HG03354 (cell line): ENCODE results near the gene GRSF1.
"Not testable (repeated sequence)": the region's sequence is repeated elsewhere in the genome, so short reads cannot be mapped to it uniquely, and the experiment has no call there.

Experiments used
- ATAC-seq: cut with Tn5 transposase; IDR thresholded peaks from one replicate; pipeline ENCODE4 v1.9.1; 2021; ENCODE audit warnings: mild to moderate bottlenecking; ENCODE audit not compliant: unreplicated experiment, poor library complexity, severe bottlenecking

The GRSF1 gene

GRCh38 chr4:70838204-70838603 is 1.5 kb downstream of the GRSF1 start:
- no peak for ATAC-seq

GRCh38 chr4:70836081-70836480 is 3.6 kb downstream of the GRSF1 start:
- ATAC-seq, result no peak

DNA sequence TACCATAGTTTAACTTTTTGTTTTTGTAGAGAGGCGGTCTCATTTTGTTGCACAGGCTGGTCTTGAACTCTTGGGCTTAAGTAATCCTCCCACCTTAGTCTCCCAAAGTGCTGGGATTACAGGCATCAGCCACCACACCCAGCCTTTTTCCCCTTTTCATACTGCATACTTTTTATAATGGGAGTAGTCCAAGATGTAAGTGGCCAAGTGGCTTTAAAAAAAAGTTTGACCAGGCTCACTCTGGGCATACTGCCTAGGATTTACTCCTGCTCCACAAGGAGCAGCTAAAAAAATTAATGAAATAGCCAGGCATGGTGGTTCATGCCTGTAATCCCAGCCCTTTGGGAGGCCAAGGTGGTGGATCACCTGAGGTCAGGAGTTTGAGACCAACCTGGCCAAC is 6.0 kb downstream of the GRSF1 start:
- no peak for ATAC-seq

- ATAC-seq, result no peak
These were observed 8.4 kb downstream of the GRSF1 start for GRCh38 chr4:70831293-70831692.

DNA sequence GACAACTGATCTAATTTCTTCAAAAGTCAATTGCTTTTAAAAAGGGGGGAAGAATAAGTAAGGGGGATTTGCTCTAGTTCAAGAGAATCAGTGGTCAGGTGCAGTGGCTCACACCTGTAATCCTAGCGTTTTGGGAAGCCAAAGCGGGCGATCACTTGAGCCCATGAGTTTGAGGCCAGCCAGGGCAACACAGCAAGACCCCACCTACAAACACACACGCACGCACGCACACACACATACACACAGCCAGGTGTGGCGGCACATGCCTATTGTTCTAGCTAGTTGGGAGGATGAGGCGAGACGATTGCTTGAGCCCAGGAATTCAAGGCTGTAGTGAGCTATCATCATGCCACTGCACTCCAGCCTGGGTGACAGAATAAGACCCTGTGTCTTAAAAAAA is 9.6 kb downstream of the GRSF1 start:
- no peak for ATAC-seq

GRCh38 chr4:70829492-70829891 is 10.2 kb downstream of the GRSF1 start:
- ATAC-seq, result no peak

GRCh38 chr4:70829015-70829414 is 10.7 kb downstream of the GRSF1 start:
- ATAC-seq, result no peak

GRCh38 chr4:70818921-70819320 is 20.8 kb downstream of the GRSF1 start:
- ATAC-seq, result no peak

DNA sequence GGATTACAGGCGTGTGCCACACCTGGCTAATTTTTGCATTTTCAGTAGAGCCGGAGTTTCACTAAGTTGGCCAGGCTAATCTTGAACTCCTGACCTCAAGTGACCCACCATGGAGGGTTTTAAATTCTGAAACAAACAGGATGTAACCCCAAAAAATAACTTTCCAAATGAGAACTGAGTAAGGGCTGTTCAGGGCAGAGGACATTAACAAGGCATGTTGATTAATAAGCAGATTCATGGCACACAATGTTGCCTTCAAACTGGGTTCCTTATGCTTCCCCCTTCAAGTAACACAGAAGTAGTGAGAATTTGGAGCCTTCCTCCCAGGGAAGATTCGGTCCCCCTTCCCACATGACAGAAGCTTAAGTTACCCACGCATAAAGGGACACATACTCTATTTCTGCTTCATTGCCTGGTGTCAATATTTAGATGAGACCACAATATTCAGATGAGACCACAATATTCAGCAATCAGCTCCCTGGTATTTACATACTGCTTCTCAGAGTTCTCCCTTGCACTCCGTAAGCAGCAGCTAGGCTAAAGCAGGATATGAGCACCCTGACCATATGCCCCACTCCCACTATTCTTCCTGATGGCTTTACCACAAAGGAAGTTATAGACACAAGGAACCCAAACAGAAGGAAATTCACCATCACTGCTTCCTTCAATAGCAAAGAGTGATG is 21.4 kb downstream of the GRSF1 start:
- ATAC-seq, result peak; percentile 68

GRCh38 chr4:70816894-70817293 is 22.8 kb downstream of the GRSF1 start:
- no peak for ATAC-seq

- no peak for ATAC-seq
These were observed 24.3 kb downstream of the GRSF1 start for GRCh38 chr4:70815370-70815769.

- no peak for ATAC-seq
These were observed 31.5 kb downstream of the GRSF1 start for GRCh38 chr4:70808151-70808550.

- ATAC-seq, result no peak
These were observed 36.6 kb downstream of the GRSF1 start for GRCh38 chr4:70802928-70803580.

DNA sequence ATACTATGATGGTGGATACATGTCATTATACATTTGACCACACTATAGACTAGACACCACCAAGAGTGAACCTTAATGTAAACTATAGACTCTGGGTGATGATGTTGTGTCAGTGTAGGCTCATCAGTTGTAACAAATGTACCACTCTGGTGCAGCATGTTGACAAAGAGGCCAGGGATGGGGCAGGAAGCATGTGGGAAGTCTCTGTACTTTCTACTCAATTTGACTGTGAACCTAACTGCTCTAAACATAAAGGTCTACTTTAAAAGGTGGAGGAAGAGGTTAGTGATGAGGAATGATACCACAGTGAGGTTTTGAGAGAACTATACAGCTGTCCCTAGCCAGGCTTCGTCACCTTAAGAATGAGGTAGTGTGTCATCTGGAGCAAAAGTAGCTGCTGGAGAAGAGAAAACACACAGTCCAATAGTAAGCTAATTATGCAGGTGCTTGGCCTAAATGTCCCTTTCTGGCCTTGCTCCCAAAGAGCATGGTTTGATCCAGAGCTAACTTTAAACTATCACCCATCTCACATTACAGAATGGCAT is 38.4 kb downstream of the GRSF1 start:
- ATAC-seq, result peak; percentile 61

- no peak for ATAC-seq
These were observed 46.1 kb downstream of the GRSF1 start for GRCh38 chr4:70793626-70794025.

DNA sequence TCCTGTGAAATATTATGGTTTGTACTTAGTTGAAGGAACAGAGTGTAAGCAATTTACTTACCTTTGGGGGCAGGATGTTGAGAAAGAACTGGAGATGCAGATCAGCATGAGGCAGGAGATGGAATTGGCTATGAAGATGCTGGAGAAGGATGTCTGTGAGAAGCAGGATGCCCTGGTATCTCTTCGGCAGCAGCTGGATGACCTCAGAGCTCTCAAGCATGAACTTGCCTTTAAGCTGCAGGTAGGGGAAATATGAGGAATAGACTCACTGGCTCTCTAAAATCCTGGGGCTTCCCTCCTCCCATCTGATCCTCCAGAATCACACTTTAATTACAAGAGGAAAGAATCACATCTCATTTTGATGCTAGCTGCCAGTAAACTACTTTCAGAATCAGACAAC is 51.0 kb downstream of the GRSF1 start:
- no peak for ATAC-seq

DNA sequence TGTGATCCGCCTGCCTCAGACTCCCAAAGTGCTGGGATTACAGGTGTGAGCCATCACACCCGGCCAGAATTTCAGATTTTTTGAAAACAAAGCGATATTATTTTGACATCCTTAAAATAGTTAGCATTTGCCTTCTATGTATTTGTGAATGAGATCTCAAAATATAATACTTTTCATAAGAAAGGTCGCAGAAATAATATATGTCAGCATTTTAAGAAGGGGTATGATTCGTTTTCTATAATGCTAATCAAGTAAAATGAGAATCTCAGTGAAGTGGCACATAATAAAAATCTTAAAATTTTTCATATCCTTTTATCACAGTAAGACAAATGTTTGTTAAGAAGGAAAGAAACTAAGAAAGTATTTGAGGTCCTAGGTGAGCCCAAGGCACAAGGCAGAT is 52.2 kb downstream of the GRSF1 start:
- ATAC-seq, result no peak

DNA sequence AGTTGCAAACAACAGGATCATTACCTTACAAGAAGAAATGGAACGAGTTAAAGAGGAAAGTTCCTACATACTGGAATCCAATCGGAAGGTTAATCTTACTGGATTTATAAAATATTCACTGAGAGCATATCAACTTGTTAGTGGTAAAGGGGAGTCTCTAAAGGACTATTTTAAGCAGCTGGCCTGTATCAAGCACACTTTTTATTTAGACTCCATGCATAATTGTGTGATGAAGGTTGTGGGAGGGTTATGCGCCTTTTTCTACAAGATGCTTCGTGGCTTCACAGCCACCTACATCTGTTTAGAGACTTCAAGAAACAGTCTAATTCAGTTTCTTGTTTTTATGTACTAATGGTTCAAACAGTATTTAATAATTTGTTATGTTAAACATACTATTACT is 56.6 kb downstream of the GRSF1 start:
- no peak for ATAC-seq

- no peak for ATAC-seq
These were observed 60.7 kb downstream of the GRSF1 start for GRCh38 chr4:70778888-70779422.

DNA sequence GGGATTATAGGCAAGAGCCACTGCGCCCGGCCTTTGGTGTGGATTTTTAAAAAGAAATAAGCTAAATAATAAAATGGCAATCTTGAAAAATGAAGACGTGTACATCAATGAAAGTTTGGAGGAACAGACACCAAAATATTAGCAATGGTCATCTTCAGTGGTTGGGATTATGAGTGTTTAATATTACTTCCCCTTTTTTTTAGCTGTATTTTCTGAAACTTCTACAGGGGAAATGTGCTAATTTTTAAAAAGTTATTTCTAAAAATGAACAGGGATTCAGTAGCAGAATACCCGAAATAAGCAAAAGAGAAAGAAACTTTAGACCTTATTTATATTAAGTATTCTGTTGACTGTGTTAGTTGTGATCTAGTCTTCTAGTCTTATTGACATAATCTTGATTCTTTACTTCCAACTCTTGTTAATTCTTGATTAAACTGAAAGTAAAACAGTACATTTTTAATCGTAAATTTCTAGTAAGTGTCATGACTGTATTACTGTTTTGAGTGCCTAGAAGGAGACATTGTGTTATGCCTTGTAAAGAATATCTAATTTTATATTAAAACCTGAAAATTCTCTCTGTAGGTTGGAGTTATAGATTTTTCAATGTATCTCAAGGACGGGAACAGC is 66.6 kb downstream of the GRSF1 start:
- ATAC-seq, result peak; percentile 62

GRCh38 chr4:70769396-70769795 is 70.3 kb downstream of the GRSF1 start:
- not testable (repeated sequence) for ATAC-seq
